Measurements from ENCODE around the gene ZNF362.

GRCh38 chr1:33341190-33341589, 84.9 kb downstream of the ZNF362 start:
- no peak for TF ChIP-seq REST (IDR thresholded peaks at IDR 0.05; ENCODE audit: unreplicated experiment)
- no peak for TF ChIP-seq CTCF (conservative IDR thresholded peaks at IDR 0.05; ENCODE audit: low read depth in 2 of 2)
- no peak for TF ChIP-seq EZH2 (IDR thresholded peaks at IDR 0.05; ENCODE audit: low read depth, unreplicated experiment)
- TF ChIP-seq POLR2AphosphoS5 (IDR thresholded peaks at IDR 0.05; ENCODE audit: low read depth) = no peak
- no peak for TF ChIP-seq ZNF114 (CRISPR knock-in tag; IDR thresholded peaks at IDR 0.05)
- no peak for TF ChIP-seq ZNF331 (CRISPR knock-in tag; IDR thresholded peaks at IDR 0.05; ENCODE audit: low read depth)
- TF ChIP-seq NANOG (IDR thresholded peaks at IDR 0.05; ENCODE audit: borderline replicate concordance) = no peak
- no peak for TF ChIP-seq JUNB (IDR thresholded peaks at IDR 0.05; ENCODE audit: unreplicated experiment)
- TF ChIP-seq EZH2phosphoT487 (IDR thresholded peaks at IDR 0.05; ENCODE audit: unreplicated experiment) = no peak
- TF ChIP-seq CREB1 (CRISPR knock-in tag; IDR thresholded peaks at IDR 0.05; ENCODE audit: low read depth) = no peak
- TF ChIP-seq STAT1 (IDR thresholded peaks at IDR 0.05; ENCODE audit: unreplicated experiment) = no peak
